ENCODE data around the gene SGSM2.
"Not testable (repeated sequence)": the region's sequence is repeated elsewhere in the genome, so short reads cannot be mapped to it uniquely, and the experiment has no call there.

The SGSM2 gene, protein sequence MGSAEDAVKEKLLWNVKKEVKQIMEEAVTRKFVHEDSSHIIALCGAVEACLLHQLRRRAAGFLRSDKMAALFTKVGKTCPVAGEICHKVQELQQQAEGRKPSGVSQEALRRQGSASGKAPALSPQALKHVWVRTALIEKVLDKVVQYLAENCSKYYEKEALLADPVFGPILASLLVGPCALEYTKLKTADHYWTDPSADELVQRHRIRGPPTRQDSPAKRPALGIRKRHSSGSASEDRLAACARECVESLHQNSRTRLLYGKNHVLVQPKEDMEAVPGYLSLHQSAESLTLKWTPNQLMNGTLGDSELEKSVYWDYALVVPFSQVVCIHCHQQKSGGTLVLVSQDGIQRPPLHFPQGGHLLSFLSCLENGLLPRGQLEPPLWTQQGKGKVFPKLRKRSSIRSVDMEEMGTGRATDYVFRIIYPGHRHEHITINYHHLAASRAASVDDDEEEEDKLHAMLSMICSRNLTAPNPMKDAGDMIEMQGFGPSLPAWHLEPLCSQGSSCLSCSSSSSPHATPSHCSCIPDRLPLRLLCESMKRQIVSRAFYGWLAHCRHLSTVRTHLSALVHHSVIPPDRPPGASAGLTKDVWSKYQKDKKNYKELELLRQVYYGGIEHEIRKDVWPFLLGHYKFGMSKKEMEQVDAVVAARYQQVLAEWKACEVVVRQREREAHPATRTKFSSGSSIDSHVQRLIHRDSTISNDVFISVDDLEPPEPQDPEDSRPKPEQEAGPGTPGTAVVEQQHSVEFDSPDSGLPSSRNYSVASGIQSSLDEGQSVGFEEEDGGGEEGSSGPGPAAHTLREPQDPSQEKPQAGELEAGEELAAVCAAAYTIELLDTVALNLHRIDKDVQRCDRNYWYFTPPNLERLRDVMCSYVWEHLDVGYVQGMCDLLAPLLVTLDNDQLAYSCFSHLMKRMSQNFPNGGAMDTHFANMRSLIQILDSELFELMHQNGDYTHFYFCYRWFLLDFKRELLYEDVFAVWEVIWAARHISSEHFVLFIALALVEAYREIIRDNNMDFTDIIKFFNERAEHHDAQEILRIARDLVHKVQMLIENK

DNA sequence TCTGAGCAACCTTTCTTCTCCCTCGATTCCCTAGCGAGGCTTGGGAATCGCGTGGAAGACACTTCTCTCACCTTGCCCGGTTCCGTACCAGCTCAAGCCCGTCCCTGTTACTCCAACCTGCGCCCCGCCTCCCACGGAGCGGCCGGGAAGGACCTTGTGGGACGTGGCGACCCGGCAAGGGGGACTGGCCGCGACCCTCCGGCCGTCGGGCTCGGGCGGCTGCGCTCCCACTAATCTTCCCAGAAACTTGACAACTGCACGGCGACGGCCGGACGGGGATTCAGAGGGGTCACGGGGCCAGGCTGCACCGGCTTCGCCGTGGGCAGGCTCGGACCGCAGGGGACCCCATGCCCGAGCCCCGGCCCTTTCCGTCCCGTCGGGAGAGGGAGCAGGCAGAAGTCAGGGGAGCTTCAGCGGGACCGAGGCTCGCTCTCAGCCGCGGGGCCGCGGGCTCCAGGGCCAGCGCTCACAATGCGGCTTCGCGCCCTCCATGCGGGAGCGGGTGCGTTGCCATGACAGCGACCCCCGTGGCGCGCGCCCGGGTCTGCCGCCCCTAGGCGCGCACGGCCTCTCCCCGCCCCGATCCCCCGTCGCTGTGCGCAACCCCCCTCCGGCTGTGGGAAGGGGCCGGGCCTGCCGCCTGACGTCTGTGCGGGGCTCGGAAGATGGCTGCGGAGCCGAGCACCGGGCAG, at the start of gene SGSM2:
SGSM2 (plus strand) TSS at position 650 of the 692 bp plus-strand sequence. CDS start 188 bp downstream, outside the sequence.
- DNase-seq (ENCODE audit: low read depth, low spot score) = peak; percentile 46

DNA sequence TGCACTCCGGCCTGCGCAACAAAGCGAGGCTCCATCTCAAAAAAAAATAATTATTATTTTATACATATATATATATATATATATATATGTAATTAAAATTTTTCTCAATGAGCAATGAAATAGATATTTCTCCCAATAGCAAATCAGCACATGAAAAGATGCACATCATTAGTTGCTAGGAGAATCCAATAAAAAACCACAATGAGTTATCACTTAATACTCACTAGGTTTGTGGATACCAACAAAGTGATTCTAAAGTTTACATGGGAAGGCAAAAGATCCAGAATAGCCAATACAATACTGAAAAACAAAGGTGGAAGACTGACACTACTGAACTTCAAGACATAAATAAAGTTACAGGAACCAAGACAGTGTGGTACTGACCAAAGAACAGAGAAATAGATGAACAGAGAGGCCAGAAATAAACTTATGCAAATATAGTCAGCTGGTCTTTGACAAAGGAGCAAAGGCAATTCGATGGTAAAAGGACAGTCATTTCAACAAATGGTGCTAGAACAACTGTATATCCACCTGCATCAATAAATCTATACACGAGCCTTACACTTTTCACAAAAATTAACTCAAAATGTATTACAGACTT, 47.3 kb upstream of the SGSM2 start:
- no peak for DNase-seq (ENCODE audit: low read depth, low spot score)

DNA sequence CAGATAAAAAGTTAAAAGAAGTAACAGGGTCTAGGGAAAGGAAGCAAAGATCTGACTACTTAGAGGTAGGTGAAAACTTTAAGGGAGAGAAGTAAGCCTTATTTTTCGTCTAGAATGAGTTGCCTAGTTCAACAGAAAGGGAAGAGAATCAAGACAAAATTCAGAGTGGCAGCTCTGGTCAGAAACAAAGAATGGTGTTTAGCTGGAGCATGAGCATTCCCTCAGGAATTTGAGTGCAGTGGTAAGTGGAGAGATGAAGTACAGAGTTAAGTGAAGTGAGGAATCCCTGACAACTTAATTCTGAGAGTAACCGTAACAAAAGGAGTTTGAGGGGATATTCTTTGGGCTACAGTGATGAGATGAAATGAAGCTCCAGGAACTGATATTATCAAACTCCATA, 45.2 kb upstream of the SGSM2 start:
- DNase-seq (ENCODE audit: low read depth, low spot score) = no peak

DNA sequence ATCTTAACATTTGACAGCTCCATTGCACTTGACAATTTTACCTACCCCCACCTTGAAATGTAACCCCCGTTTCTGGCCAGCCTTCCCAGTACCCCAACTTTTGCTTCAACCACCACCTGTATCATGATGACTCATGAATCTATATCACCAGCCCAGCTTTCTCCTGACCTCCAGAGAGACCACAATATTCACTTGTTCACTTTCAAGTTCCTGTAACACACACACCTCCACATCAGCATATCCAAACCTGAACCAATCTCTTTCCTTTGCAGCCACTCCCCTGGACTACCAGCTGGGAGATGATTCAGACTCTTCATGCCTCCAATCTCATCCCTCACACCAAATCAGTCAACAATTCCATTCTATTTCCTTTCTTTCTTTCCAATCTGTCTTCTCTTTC, 41.7 kb upstream of the SGSM2 start:
- no peak for DNase-seq (ENCODE audit: low read depth, low spot score)

DNA sequence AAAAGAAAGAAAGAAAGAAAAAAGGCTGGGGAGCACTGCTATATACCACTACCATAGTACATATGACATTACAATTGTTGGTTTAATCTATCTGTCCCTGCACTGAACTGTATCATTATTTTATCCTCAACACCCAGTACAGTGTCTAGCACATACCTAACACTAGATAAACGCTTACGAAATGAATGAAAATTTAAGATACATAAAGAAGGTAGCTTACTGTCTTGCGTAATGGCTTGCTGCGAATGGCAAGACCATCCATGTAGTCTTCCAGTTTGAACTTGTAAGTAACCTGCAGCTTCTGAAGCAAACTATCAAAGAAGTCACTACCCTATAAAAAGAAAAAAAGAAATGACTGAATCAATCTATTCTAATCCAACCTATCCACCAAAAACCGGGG, 40.3 kb upstream of the SGSM2 start:
- no peak for DNase-seq (ENCODE audit: low read depth, low spot score)

DNA sequence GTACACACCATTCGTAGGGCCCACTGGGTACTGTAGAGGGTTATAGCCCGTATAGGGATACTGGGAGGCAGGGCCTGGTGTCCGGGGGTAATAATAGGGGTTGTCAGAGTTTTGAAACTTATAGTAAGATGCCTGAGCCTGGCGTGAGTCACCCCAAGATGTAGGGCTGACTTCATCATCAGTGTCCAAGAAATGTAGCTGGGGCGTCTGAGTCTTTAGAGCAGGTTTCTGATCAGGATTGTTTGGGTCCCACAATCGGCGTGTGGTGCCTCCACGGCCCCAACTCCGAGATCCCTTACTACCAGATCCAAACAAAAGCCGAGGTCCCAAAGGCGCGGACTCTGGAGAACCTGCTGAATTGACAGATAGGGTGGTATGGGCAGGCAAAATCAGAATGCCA, 38.2 kb upstream of the SGSM2 start:
- no peak for DNase-seq (ENCODE audit: low read depth, low spot score)

DNA sequence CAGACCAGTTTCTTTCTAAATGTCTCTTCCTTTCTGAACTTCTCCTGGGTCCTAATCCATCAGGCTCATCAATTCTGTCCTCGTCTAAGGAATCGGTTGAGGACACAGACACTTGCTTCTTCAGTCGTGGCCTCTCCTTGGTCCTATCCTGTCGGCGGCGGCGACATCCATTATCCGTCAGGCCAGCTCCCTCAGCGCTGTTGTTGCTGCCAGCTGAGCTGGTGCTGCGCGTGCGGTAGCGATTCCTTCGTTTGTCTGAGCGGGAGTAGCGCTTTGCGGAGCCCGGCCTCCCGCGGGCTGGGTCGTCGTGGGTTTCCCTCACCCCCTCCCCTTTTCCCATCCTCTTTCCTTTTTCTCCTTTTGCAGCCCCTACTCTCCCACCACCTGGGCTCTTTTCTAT, 37.5 kb upstream of the SGSM2 start:
- DNase-seq (ENCODE audit: low read depth, low spot score) = no peak

DNA sequence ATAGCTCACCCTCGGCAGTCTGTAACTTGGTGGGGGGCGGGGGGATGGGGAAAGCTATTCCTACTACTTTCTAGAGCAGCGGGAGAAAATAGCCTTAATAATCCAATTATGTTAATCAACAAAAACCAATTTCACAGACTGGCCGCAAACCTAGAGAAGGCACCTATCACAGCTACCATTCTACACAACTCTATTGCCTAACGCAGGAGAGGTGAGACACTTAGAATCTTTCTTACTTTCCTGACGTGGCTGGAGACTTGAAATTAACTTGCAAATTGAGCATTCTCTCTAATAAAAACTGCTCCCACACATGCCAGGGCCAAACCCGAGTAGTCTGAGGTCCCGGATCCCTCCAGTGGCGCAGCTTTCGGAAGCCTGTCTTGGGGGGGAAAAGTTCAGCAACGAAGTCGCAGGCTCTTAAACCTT, 34.5 kb upstream of the SGSM2 start:
- no peak for DNase-seq (ENCODE audit: low read depth, low spot score)

DNA sequence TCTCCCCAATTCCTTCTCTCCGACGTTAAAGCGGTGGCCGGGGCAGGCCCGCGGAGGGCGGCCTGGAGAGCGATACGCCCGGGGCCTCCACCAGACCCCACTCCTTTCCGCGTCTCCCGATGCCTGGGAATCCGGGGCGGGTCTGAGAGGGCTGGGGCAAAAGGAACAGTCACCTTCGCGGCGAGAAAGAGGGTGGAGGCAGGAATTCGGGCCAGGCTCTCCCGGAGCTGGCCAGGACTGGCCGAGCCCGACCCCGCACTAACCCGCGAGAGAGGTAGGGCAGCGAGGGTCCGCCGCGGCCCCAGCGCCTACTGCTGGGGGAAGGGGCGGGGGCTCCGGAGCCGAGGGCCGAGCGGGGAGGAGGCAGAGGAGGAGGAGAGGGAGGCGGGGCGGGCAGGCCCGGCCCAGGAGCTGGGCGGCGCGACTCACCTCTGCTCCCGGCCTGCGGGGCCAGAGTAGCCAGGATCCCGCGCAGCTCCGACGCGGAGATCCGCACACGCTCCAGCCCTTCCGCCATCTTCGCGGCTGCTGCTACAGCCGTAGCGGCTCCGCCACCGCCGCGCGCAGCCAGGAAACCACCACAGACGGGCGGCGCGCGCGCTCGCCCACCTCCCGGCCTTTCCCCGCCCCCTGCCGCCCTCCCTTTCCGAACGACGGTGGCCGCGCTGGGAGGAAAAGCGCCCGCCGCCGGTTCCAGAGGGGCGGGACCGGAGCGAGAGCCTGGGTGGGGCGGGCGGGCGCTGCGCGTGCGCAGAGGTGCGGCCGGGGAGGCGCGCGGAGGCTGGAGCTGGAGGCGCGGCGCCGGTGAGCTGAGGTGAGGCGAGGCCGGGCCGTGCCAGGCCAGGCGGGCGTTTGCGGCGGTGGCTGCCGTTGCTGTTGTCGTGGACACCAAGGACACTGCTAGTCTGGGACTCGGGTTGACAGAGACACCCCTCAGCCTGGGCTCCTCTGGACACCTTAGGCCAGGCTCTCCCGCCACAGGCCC, 33.8 kb upstream of the SGSM2 start, which contains the start of the genes SMG6 and SRR:
SMG6 (minus strand) TSS at position 582 of the 985 bp plus-strand sequence; CDS start at position 517, 65 bp downstream.
SRR (plus strand) TSS at position 747 of the 985 bp plus-strand sequence. CDS start 11,611 bp downstream, outside the sequence.
- peak; percentile 93 for DNase-seq (ENCODE audit: low read depth, low spot score)

DNA sequence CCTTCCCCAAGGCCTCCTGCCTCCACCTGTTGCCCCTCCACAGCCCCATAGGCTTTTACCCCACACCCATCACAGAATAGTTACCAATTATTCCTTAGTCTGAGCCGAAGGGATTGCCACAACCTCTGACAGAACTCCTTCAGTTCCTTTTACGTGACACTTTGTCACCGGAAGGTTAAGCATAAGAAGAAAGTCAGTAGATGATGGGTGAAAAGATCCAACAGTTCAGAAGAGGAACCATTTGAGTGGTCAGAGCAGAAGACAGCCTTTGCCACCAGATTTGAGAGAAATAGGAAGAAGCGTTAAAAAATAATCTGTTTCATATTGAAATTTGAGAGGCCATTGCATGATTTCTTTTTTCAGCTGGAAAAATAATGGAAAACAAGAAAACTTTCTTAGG, 32.4 kb upstream of the SGSM2 start:
- no peak for DNase-seq (ENCODE audit: low read depth, low spot score)

DNA sequence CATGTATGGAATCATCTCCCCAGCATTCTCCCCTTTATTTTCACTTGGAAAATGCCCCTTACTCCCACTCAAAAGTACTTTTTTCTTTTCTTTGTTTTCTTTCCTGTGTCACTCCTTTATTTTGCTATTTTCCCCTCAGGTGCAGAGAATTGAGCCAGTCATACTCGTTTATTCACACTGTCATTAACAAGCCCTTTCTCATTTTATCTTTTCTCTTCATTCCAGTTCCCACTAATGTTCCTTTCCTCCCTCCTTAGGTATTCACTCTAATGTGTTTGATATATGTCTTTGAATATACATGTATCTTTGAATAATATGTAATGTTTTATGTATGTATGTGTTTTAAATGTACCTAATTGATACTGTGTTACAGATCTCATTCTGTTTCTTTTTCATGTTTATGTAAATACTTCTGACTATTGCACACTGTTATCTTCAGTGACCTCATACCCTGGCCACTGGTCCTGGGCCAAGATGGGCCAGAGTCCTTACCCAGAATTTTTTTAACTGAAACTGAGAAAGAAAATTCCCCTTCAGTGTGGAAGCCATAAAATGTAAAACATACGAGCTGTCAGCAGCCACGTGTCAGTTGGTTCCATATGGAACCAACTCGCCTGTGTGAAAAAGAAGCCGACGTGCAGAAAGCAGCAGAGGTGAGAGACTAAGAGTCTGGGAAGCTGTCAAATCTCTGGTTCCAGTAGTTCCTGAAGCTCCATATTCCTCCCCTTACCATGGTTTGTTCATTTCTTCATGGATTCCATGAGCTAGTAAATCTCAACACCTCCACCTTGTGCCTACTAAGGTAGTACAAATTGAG, 27.8 kb upstream of the SGSM2 start:
- DNase-seq (ENCODE audit: low read depth, low spot score) = no peak

DNA sequence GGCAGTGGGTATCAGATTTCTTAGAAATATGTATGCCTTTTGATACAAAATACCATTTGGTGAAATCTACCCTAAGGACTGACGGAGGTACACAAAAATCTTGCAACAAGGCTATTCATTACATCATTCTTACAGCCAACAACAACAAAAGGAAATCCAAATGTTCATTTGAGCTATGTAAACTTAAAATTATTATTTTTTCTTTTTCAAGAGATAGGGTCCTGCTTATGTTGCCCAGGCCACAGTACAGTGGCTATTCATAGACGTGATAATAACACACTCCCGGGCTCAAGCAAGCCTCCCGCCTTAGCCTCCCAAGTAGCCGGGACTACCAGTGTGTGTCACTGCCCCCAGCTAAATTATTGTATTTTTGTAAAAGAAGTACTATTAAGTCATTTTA, 24.6 kb upstream of the SGSM2 start:
- no peak for DNase-seq (ENCODE audit: low read depth, low spot score)

DNA sequence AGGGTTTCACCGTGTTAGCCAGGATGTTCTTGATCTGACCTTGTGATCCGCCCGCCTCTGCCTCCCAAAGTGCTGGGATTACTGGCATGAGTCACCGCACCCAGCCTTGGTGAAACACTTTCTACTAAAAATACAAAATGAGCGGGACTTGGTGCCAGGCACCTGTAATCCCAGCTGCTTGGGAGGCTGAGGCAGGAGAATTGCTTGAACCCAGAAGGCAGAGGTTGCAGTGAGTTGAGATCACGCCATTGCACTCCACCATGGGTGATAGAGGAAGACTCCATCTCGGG, 20.4 kb upstream of the SGSM2 start:
- DNase-seq (ENCODE audit: low read depth, low spot score) = not testable (repeated sequence)

DNA sequence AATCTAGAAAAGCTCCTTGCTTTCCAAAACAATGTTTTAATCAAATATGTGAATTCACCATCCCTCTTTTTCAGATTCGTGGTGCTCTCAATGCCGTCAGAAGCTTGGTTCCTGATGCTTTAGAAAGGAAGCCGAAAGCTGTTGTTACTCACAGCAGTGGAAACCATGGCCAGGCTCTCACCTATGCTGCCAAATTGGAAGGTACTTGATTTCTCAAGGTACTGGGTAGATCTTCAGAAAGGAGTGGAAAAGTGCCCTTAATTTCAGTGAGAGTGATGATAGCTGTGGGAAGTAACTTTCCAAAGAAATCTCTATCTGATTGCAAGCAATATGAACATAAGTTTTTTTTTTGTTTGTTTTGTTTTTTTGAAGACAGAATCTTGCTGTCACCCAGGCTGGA, 19.5 kb upstream of the SGSM2 start:
- no peak for DNase-seq (ENCODE audit: low read depth, low spot score)

DNA sequence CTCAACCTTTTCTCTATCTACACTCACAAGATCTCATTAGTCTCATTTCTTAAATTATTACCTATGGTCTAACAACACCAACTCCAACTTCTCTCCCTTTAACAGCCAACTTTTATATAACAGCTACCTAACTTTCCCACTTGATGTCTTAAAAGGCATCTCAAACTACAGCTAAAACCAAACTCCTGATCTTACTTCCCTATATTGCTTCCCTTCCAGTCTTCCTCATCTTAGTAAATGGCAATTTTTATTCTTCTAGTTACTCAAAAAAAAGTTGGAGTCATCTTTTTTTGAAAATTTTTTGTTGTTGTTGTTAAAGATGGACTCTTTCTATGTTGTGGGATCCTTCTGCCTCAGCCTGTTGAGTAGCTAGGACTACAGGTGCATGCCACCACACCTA, 18.2 kb upstream of the SGSM2 start:
- DNase-seq (ENCODE audit: low read depth, low spot score) = no peak

DNA sequence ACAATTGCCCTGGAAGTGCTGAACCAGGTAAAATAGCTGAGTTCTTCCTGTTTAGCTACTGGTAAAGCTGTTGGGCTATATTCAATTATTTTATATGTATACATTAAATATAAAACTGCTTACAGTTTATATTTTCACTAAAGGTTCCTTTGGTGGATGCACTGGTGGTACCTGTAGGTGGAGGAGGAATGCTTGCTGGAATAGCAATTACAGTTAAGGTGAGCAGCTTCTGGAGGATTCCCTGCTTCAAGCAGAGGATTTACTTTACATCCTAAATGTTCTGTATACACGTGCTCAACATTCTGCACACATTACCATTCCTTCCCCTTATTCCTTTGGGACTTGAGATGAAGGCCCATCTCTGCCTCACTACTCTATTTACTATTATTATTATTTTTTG, 15.9 kb upstream of the SGSM2 start:
- no peak for DNase-seq (ENCODE audit: low read depth, low spot score)

DNA sequence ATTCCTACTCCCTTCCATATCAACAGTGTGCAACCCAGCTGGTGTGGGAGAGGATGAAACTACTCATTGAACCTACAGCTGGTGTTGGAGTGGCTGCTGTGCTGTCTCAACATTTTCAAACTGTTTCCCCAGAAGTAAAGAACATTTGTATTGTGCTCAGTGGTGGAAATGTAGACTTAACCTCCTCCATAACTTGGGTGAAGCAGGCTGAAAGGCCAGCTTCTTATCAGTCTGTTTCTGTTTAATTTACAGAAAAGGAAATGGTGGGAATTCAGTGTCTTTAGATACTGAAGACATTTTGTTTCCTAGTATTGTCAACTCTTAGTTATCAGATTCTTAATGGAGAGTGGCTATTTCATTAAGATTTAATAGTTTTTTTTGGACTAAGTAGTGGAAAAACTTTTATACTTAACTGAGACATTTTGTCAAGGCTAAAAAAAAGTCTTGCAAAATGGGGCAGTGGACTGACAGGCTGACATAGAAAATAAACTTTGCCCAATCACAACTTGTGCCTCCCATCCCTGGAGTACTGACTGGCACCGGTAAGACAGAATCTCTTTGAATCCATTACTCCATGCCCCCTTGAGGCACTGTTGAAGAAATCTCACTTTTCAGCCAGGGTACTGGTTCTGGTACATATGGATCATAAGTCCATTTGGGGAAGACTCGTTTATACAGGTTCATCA, 13.5 kb upstream of the SGSM2 start:
- no peak for DNase-seq (ENCODE audit: low read depth, low spot score)

DNA sequence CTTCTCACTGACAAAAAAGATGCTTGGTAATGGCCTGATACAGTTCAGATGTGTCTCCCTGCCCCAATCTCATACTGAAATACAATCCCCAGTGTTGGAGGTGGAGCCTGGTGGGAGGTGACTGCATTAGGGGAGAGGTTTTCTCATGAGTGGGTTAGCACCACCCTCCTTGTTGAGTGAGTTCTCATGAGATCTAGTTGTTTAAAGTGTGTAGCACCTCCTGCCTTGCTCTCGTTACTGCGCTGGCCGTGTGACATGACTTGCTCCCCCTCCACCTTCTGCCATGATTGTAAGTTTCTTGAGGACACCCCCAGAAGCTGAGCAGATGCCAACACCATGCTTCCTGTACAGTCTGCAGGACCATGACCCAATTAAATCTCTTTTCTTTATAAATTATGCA, 6.0 kb upstream of the SGSM2 start:
- DNase-seq (ENCODE audit: low read depth, low spot score) = no peak

Measured in activated CD4-positive, CD25-positive, alpha-beta regulatory T cell treated with anti-CD3 and anti-CD28 coated beads, Interleukin-2, amount 50 U/mL, for 16 hours (primary cell).